Lung (tissue), 12 donors: ENCODE data around the gene OR2S2. TPM values are rescaled to one million over a fixed set of nuclear protein-coding genes. Genes with fewer than 3 reads are reported as not detected.

ENCODE experiments used
- ATAC-seq: fragments of 200-7000 bp; cut with Tn5 transposase; one replicate; pipeline ENCODE4 v1.9.1; 2020; ENCODE audit warnings: moderate number of reproducible peaks; ENCODE audit not compliant: insufficient read depth, low FRiP score
- DNase-seq, 3 donors: peaks; one replicate each; pipeline ENCODE4 v3.0.0-alpha.2; 2013 to 2017
- H3K27ac ChIP-seq, 2 donors: one replicate each; pipeline ENCODE4 v1.5.1; 2013; ENCODE audit warnings: mild to moderate bottlenecking in 2 of 2, moderate library complexity in 2 of 2, control low read depth in 1 of 2, inconsistent platforms in 1 of 2, low read depth in 1 of 2, low read length in 1 of 2
- H3K27me3 ChIP-seq, 3 donors: one replicate each; pipeline ENCODE4 v1.5.1; 2013; ENCODE audit warnings: low read length in 2 of 3; ENCODE audit not compliant: control insufficient read depth in 3 of 3, insufficient read depth in 3 of 3
- H3K36me3 ChIP-seq, 4 donors: one replicate each; pipeline ENCODE4 v1.5.1; 2013; ENCODE audit warnings: low read length in 4 of 4, mild to moderate bottlenecking in 1 of 4, moderate library complexity in 1 of 4; ENCODE audit not compliant: control insufficient read depth in 4 of 4, insufficient read depth in 4 of 4
- H3K4me1 ChIP-seq, 5 donors: one replicate each; pipeline ENCODE4 v1.5.1; 2013; ENCODE audit warnings: low read length in 5 of 5, mild to moderate bottlenecking in 2 of 5, moderate library complexity in 1 of 5; ENCODE audit not compliant: control insufficient read depth in 5 of 5, insufficient read depth in 5 of 5
- H3K4me3 ChIP-seq: one replicate; pipeline ENCODE4 v1.5.1; 2013; ENCODE audit warnings: mild to moderate bottlenecking, control low read depth, moderate library complexity
- H3K9ac ChIP-seq, 2 donors: one replicate each; pipeline ENCODE4 v1.5.1; 2013; ENCODE audit warnings: low read length in 2 of 2, control low read depth in 1 of 2; ENCODE audit not compliant: insufficient read depth in 1 of 2
- H3K9me3 ChIP-seq, 4 donors: one replicate each; pipeline ENCODE4 v1.5.1; 2013; ENCODE audit warnings: low read length in 3 of 4, mild to moderate bottlenecking in 1 of 4, moderate library complexity in 1 of 4; ENCODE audit not compliant: control insufficient read depth in 4 of 4, insufficient read depth in 3 of 4
- WGBS, 2 donors: extraction: QIAGEN DNeasy Blood & Tissue Kit; methylation state at CpG; one replicate each; pipeline ENCODE4 v1.1.7; 2013; 5-methylcytosine and 5-hydroxymethylcytosine counted together
- polyA plus RNA-seq, 2 donors: library from polyadenylated mRNA; stranded (reverse); fragments of 200-250 nt; gene quantifications; one replicate each; pipeline ENCODE4 v1.2.1, GENCODE V29; 2013
- total RNA-seq, 2 donors: library from RNA; depleted of rRNA in 1 of 2; stranded (reverse); fragments of >200 nt in 1 of 2; gene quantifications; one replicate each; pipeline ENCODE4 v1.2.1, GENCODE V29; 2014 to 2021
- TF ChIP-seq, protein P1 (sequence below): IDR thresholded peaks from 2 replicates; pipeline ENCODE4 v1.5.1; 2012; ENCODE audit warnings: mild to moderate bottlenecking; ENCODE audit errors: control extremely low read depth, extremely low read depth
- donor health status: control.
- donor health status: control.
- donor health status: Bipolar disorder and iron deficiency.
- donor health status: healthy.
- donor health status: DM: yes; HTN: yes; CAD: no.

OR2S2 gene
- total and polyA plus RNA-seq, 4 donors, result not detected

GRCh38 chr9:35928591-35929452, 29.1 kb downstream of the OR2S2 start:
- TF ChIP-seq, protein P1, sequence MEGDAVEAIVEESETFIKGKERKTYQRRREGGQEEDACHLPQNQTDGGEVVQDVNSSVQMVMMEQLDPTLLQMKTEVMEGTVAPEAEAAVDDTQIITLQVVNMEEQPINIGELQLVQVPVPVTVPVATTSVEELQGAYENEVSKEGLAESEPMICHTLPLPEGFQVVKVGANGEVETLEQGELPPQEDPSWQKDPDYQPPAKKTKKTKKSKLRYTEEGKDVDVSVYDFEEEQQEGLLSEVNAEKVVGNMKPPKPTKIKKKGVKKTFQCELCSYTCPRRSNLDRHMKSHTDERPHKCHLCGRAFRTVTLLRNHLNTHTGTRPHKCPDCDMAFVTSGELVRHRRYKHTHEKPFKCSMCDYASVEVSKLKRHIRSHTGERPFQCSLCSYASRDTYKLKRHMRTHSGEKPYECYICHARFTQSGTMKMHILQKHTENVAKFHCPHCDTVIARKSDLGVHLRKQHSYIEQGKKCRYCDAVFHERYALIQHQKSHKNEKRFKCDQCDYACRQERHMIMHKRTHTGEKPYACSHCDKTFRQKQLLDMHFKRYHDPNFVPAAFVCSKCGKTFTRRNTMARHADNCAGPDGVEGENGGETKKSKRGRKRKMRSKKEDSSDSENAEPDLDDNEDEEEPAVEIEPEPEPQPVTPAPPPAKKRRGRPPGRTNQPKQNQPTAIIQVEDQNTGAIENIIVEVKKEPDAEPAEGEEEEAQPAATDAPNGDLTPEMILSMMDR, result no peak
- WGBS, 2 donors, result 80 to 87% methylated on average over 9 of the region's 9 CpGs
- H3K27me3 ChIP-seq, result no peaks in the 10 kb centered on the region
- no peak overlapping the region for H3K9ac ChIP-seq
- peaks cover 0 to 4% (median 0%) of the 10 kb centered on the region in 5 donors for H3K4me1 ChIP-seq
- ATAC-seq (no peak), DNase-seq (no peak)
- no peaks in the 10 kb centered on the region for H3K36me3 ChIP-seq
- peaks cover 0 to 1% (median 0%) of the 10 kb centered on the region in 4 donors for H3K9me3 ChIP-seq
- peak overlapping the region in 1 of 2 donors; percentile 45 for H3K27ac ChIP-seq
- H3K4me3 ChIP-seq, result no peak overlapping the region

GRCh38 chr9:35923927-35924763, 33.8 kb downstream of the OR2S2 start:
- H3K9me3 ChIP-seq, result peaks cover 0 to 1% (median 0%) of the 10 kb centered on the region in 4 donors
- H3K4me1 ChIP-seq, result peaks cover 0 to 9% (median 0%) of the 10 kb centered on the region in 5 donors
- no peaks in the 10 kb centered on the region for H3K36me3 ChIP-seq
- H3K9ac ChIP-seq, result no peak overlapping the region
- DNase-seq (no peak), ATAC-seq (peak; percentile 78)
- H3K4me3 ChIP-seq, result no peak overlapping the region
- TF ChIP-seq, protein P1, result no peak
- H3K27me3 ChIP-seq, result no peaks in the 10 kb centered on the region
- 65 to 72% methylated on average over 9 of the region's 9 CpGs for WGBS, 2 donors
- peak overlapping the region in 1 of 2 donors; percentile 35 for H3K27ac ChIP-seq

DNA sequence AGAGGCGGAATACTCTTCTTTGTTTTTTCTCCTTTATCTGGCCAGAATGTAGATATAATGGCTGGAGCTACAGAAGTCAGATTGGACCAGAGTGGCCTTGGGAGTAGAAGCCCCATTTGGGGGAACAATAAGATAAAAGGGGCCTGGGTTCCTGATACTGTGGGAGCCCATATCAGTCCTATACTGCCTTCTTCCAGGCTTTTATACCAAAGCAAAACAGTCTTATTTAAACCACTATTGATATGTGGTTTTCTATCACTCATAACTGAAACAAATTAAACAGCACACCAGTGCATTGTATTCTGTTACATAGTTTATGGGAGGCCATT, 34.4 kb downstream of the OR2S2 start:
- no peak for DNase-seq
- Histone ChIP-seq H3K9ac (no peak overlapping the region), H3K36me3 (no peaks in the 10 kb centered on the region), H3K4me3 (no peak overlapping the region), H3K4me1 (peaks cover 0 to 12% (median 0%) of the 10 kb centered on the region in 5 donors), H3K9me3 (peaks cover 0 to 1% (median 0%) of the 10 kb centered on the region in 4 donors), H3K27me3 (no peaks in the 10 kb centered on the region), H3K27ac (no peak overlapping the region)
- no peak for ATAC-seq
- 94 to 95% methylated on average over 1 of the region's 1 CpG for WGBS, 2 donors
- TF ChIP-seq, protein P1, result no peak
